T-helper 2 cell treated with Interferon-gamma antibody and Interleukin-4, amounts not matched to agents 5 μg/mL and 100 μg/mL, for 36 hours (primary cell): Measurements from ENCODE around the gene STRA6.
A peak's percentile ranks its signal among the peaks of the same experiment; 100 is the strongest.

ENCODE experiments used
- DNase-seq: peaks from one replicate; pipeline ENCODE4 v3.0.0; 2021; ENCODE audit warnings: low spot score
- H3K27ac Mint-ChIP-seq: one replicate; pipeline ENCODE4 v1.8.0; 2021; ENCODE audit warnings: mild to moderate bottlenecking, mixed read lengths
- H3K27me3 Mint-ChIP-seq: one replicate; pipeline ENCODE4 v1.8.0; 2021; ENCODE audit warnings: low read depth, mixed read lengths
- H3K36me3 Mint-ChIP-seq: one replicate; pipeline ENCODE4 v1.8.0; 2021; ENCODE audit warnings: low read depth, mixed read lengths
- H3K4me1 Mint-ChIP-seq: one replicate; pipeline ENCODE4 v1.8.0; 2021; ENCODE audit warnings: low read depth, mixed read lengths
- H3K4me3 Mint-ChIP-seq: one replicate; pipeline ENCODE4 v1.8.0; 2022; ENCODE audit warnings: mild to moderate bottlenecking, moderate library complexity, mixed read lengths
- H3K9me3 Mint-ChIP-seq: one replicate; pipeline ENCODE4 v1.8.0; 2021; ENCODE audit warnings: mixed read lengths

The STRA6 gene

DNA sequence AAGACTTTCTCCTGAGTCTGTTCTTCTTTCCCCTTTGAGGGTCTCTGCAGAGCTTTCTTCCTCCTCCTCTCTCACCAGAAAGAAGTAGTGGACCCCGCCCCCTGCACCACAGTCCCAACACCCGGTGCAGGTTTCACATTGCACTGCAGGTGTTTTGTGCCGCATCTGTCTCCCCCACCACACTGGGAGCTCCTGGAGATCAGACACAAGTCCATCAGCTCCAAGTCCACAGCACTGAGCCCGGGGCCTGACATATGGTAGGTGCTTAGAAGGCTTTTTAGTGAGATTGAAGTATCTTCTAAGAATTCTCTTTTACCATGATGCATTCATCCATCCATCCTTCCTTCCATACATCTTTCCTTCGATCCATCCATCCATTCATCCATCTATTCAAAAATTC, 9.8 kb downstream of the STRA6 start:
- Mint-ChIP-seq H3K27ac (no peak overlapping the region), H3K36me3 (no peaks in the 10 kb centered on the region), H3K27me3 (no peaks in the 10 kb centered on the region), H3K4me1 (no peaks in the 10 kb centered on the region), H3K9me3 (no peaks in the 10 kb centered on the region), H3K4me3 (no peak overlapping the region)
- DNase-seq: no peak

DNA sequence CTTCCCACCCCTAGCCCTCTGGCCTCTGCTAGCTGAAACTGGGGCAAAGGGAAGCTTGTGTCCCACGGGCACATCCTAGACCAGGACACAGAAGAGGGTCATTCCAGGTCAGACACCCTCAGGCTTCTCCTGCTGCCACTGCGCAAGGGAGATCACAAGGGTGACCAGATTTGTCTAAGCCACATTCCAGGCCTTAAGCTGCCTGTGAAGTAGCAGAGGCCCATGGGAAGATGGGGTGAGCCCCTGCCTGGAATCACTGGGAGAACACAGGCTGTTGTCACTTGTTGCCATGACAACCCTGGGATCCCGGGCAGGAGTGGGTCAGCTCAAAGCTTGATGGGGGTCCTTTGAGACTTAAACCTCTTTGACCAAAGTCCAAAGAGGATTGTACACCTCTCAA, 10.8 kb downstream of the STRA6 start:
- Mint-ChIP-seq H3K27ac (no peak overlapping the region), H3K36me3 (no peaks in the 10 kb centered on the region), H3K27me3 (no peaks in the 10 kb centered on the region), H3K9me3 (no peaks in the 10 kb centered on the region), H3K4me1 (no peaks in the 10 kb centered on the region), H3K4me3 (no peak overlapping the region)
- no peak for DNase-seq

DNA sequence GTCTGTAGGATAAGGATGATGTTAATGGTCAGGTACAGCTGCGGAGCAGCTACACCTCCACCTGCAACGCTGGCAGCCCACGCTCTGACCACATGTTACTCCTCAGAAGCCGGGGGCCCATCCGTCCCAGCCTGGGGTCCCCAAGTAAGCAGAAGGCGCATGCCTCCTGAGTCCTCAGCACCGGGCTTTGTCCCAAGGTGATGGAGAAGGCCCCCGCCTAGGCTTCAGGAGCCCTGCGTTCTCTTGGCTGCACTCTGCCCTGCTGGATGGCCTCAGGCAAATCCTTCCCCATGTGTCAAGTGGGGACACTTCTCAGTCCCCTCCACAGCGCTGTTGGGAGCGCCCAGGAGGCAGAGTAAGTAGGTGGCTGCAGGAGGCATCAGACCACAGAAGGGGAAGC, 14.4 kb downstream of the STRA6 start:
- no peak overlapping the region for H3K27ac Mint-ChIP-seq
- H3K36me3 Mint-ChIP-seq: no peaks in the 10 kb centered on the region
- DNase-seq: no peak
- no peak overlapping the region for H3K4me3 Mint-ChIP-seq
- no peaks in the 10 kb centered on the region for H3K27me3 Mint-ChIP-seq
- H3K4me1 Mint-ChIP-seq: no peaks in the 10 kb centered on the region
- H3K9me3 Mint-ChIP-seq: no peaks in the 10 kb centered on the region

DNA sequence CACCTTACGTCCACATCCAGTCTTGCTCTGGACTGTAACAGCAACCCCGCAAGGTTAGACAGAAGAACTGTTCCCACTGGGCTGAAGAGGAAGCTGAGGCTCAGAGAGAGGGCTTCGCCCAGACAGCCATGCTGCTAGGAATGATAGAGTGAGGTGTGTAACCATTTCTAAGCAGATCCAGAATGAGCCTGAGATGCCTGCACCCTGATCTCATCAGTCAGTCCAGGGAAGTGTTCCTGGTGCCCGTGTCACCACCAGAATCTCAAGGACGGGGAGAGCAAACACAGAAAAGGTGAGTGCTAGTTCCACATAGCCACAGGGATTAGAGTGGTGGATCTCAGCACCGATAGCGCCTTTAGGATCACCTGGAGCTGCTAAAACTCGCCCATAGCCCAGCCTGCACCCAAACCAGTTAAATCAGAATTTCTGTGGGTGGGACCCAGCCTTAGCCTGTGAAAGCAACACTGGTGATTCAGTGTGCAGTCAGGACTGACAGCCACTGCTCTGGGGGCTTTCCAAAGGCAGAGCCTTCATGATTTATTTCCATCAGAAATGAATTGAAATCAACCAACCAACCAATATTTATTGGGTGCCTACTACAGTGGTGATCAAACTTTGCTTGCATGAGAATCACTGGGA, 16.8 kb downstream of the STRA6 start:
- Mint-ChIP-seq H3K9me3 (no peaks in the 10 kb centered on the region), H3K4me3 (no peak overlapping the region), H3K27me3 (no peaks in the 10 kb centered on the region), H3K4me1 (no peaks in the 10 kb centered on the region), H3K27ac (no peak overlapping the region), H3K36me3 (no peaks in the 10 kb centered on the region)
- DNase-seq: no peak

DNA sequence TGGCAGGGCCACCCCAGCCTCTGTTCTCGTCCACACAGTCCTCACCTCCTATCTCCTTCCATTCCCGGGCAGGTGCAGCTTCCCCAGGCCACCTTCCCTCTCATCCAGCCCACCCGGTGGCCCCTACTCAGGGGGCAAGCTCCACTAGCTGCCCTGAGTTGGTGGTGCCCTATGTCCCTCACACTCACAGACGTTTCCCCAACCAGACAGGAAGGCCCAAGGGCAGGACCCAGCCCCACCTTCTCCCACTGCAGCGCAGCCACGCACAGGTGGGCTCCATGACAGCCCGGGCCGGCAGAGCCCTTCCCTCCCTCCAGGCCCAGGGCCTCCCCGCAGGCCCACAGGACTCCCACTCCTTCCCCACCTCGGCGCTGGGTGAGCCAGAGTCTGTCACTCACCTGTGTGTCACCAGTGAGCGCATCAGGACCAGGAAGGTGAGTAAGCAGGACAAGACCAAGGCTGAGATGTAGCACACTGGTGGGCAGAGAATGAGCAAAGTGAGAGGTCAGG, 17.9 kb downstream of the STRA6 start:
- DNase-seq: no peak
- Mint-ChIP-seq H3K27ac (no peak overlapping the region), H3K36me3 (no peaks in the 10 kb centered on the region), H3K27me3 (no peaks in the 10 kb centered on the region), H3K4me3 (no peak overlapping the region), H3K4me1 (no peaks in the 10 kb centered on the region), H3K9me3 (no peaks in the 10 kb centered on the region)

DNA sequence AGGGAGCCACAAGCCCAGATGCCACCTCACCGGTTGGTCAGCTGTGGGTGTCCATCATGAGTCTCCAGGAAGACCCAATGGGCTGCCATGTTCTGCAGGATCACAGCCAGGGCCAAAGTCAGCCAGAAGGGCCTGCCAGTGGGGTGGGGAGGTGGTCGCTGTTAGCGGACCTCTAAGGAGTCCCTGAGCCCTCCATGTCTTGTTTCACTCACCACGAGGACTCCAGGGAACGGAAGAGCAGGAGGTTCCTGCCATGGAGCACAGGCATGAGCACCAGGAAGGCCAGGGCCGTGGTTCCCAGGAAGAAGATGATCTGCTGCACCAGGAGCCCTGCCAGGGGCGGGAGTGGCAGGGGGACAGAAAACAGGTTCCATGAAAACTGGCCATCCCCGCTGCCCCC, 20.5 kb downstream of the STRA6 start:
- Mint-ChIP-seq H3K9me3 (no peaks in the 10 kb centered on the region), H3K27me3 (no peaks in the 10 kb centered on the region), H3K27ac (no peak overlapping the region), H3K4me1 (no peaks in the 10 kb centered on the region), H3K36me3 (no peaks in the 10 kb centered on the region), H3K4me3 (no peak overlapping the region)
- no peak for DNase-seq

DNA sequence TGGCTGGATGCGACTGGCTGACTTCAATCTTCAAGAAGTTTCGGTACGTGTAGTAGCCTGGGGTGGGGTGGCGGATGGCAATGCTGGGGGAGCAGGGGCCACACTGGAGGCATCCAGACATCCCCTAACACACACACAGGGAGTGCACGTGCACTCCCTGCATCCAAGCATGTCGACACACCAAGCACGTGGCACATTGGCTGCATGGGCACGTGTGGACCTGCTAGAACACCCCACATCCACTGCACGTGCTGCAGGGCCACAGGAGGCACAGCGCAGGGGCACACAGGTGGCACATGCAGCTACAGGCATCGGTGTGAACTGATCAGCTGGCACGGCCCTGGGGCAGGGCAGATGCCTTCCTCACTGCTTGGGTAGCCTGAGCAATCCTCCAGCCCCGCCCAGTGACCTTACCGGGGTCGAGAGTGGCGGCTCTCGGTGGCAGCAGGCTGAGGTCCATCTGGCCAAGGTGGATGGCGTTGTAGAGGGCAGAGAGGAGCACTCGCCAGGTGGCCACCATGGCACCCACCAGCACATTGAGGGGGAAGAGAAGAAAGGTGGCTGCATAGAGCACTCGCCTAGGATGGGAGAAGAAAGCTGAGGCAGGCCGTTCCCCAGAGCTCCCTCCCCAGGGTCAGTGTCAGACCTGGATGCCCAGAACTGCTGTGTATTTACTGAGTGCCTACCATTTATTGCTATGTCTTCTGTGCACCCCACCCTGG, 21.5 kb downstream of the STRA6 start:
- Mint-ChIP-seq H3K36me3 (no peaks in the 10 kb centered on the region), H3K27me3 (no peaks in the 10 kb centered on the region), H3K27ac (no peak overlapping the region), H3K4me3 (no peak overlapping the region), H3K4me1 (no peaks in the 10 kb centered on the region), H3K9me3 (no peaks in the 10 kb centered on the region)
- no peak for DNase-seq

DNA sequence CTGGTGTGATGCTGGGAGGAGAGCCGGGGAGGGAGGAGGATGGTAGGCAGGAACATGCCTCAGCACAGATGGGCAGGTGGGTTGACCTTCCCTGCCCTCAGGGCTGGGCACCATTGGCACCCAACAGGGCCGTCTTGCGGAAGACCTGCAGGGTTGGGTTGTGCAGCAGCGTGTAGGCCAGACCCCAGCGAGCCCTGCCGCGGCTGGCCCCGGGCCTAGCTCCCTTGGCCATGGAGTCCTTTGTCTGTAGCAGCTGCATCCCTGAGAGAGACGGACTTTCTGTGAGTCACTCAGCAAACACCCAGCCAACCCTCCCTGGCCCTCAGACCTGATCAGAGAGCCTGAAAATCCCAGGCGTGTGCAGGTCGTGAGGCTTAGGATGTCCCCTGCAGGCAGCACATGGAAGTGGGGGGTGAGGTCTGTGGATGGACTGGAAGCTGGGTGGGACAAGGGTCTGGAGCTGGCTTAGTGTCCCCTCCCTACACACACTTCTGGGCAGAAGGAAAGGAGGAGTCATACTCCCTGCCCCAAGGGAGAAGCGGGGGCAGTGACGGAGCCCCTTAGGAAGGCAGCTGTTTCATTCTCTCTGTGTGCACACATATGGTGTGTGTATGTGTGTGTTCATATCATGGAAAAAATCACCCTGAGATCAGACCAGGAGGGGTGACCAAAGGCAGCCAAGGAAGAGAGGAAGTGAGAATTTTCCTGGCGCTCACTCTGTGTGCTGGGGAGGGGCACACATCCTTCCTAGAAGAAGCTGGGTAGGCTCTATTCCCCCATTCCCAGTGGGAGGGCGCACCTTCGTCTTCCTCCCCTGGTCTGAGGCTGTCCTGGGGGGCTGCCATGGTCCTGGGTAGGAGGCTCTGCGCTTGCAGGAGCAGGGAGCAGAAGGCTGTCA, 22.4 kb downstream of the STRA6 start:
- no peak for DNase-seq
- H3K4me3 Mint-ChIP-seq: no peak overlapping the region
- no peaks in the 10 kb centered on the region for H3K36me3 Mint-ChIP-seq
- no peak overlapping the region for H3K27ac Mint-ChIP-seq
- no peaks in the 10 kb centered on the region for H3K27me3 Mint-ChIP-seq
- H3K9me3 Mint-ChIP-seq: no peaks in the 10 kb centered on the region
- H3K4me1 Mint-ChIP-seq: no peaks in the 10 kb centered on the region

DNA sequence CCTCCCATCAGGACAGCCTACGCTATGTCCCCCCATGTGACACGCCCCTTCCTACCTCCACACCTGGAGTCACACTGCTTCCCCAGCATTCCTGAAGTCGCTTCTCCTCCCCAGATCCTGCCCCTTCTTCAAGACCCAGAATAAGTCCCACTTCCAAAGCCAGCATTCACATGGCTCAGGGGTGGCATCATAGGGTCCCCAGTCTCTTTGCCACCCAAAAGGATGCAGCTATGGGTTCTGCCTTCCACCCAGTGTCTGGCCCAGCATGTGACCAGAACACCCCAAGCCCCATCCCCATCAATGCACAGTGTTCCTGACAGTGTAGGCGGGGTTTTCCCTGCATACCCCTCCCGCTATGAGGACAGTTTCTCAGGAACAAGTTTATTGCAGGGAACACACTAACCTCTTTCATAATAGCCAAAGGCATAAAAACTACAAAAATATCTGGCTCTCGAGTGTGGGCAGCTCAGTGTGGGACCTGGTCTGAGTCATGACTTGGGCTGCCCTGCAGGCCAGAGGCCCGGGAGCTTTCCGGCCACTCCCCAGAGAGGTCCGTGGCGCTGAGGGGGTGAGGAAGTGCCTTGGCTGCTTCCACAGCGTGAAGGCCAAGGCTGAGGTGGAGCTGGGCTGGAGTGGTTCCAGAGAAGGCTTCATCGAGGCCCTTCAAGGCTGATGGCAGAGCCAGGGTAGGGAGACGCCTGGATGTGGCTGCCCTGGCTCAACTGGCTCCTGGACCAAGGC, 23.3 kb downstream of the STRA6 start:
- no peak for DNase-seq
- no peaks in the 10 kb centered on the region for H3K9me3 Mint-ChIP-seq
- H3K27ac Mint-ChIP-seq: no peak overlapping the region
- H3K36me3 Mint-ChIP-seq: no peaks in the 10 kb centered on the region
- H3K4me1 Mint-ChIP-seq: no peaks in the 10 kb centered on the region
- no peak overlapping the region for H3K4me3 Mint-ChIP-seq
- no peaks in the 10 kb centered on the region for H3K27me3 Mint-ChIP-seq

DNA sequence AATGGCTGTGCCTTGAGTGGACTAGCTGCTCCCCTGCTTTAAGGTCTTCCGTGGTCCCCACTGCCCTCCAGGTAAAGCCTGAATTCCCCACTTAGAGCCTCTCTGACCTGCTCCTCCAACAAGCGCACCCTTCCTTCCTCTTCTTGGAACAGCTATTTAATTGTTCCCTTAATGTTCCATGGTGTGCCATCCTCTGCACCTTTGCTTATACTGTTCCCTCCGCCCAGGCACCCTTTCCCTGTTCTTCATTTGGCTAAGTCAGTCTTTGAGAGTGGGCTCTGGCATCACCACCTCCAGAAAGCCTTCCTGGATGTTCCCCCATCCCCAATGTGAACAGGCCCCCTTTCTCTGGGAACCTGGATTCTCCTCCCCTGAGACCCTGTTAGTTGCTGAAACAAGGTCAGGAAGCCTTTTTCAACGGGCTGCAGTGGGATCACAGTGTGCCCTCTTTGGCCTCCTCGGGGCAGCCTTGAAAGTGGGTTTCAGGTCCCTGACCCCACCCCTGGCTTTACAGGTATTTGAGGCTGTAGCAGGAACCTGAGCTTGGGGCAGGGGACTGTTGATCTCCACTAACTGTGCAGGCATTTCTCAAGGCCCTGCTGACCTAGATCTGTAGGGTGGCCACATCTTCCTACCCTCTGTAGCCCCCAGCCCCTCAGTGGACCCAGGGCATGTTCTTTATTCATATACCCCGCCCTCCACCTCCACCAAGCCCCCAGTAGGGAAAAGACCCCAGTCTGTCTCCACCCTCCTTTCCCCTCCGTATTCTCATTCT, 24.1 kb downstream of the STRA6 start:
- DNase-seq: no peak
- no peaks in the 10 kb centered on the region for H3K36me3 Mint-ChIP-seq
- H3K27ac Mint-ChIP-seq: no peak overlapping the region
- H3K27me3 Mint-ChIP-seq: no peaks in the 10 kb centered on the region
- no peaks in the 10 kb centered on the region for H3K9me3 Mint-ChIP-seq
- no peak overlapping the region for H3K4me3 Mint-ChIP-seq
- H3K4me1 Mint-ChIP-seq: no peaks in the 10 kb centered on the region

DNA sequence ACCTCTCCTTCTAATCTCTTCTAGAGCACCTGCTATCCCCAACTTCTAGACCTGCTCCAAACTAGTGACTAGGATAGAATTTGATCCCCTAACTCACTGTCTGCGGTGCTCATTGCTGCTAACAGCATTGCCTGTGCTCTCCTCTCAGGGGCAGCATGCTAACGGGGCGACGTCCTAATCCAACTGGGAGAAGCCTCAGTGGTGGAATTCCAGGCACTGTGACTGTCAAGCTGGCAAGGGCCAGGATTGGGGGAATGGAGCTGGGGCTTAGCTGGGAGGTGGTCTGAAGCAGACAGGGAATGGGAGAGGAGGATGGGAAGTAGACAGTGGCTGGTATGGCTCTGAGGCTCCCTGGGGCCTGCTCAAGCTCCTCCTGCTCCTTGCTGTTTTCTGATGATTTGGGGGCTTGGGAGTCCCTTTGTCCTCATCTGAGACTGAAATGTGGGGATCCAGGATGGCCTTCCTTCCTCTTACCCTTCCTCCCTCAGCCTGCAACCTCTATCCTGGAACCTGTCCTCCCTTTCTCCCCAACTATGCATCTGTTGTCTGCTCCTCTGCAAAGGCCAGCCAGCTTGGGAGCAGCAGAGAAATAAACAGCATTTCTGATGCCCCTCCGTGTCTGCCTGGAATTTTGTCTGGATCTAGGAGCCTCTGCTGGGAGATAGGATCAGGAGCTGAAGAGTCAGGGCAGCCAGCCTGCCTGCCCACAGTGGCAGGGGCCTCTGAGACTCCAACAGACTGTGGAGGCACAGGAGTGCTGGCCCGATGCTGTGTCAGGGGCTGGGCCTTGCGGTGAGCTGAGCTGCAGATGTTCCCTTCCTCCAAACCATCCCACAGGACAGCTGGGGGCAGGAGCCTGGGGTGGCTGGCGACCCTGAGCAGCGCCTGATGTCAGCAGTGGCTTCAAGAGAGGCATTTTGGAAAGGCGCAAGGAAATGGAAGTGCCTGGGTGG, 26.0 kb downstream of the STRA6 start:
- DNase-seq: no peak
- Mint-ChIP-seq H3K27ac (peak overlapping the region; percentile 18), H3K27me3 (no peaks in the 10 kb centered on the region), H3K9me3 (no peaks in the 10 kb centered on the region), H3K4me1 (no peaks in the 10 kb centered on the region), H3K4me3 (no peak overlapping the region), H3K36me3 (no peaks in the 10 kb centered on the region)
